Suprapubic skin (tissue), 3 donors: Measurements from ENCODE around the gene SPATS2L.

Source experiments
- CTCF ChIP-seq, 2 donors: fragments of 200-600 bp in 1 of 2; fragments of 450-650 bp in 1 of 2; sonication (generic) in 1 of 2; IDR thresholded peaks; one replicate each; pipeline ENCODE4 v1.5.1; 2016 to 2019; ENCODE audit warnings: antibody characterized with exemption in 2 of 2, mild to moderate bottlenecking in 1 of 2, moderate library complexity in 1 of 2
- POLR2A ChIP-seq, 2 donors: fragments of 450-650 bp; IDR thresholded peaks; one replicate each; pipeline ENCODE4 v1.6.1; 2017; ENCODE audit warnings: antibody characterized with exemption in 2 of 2, mild to moderate bottlenecking in 2 of 2, moderate library complexity in 2 of 2

DNA sequence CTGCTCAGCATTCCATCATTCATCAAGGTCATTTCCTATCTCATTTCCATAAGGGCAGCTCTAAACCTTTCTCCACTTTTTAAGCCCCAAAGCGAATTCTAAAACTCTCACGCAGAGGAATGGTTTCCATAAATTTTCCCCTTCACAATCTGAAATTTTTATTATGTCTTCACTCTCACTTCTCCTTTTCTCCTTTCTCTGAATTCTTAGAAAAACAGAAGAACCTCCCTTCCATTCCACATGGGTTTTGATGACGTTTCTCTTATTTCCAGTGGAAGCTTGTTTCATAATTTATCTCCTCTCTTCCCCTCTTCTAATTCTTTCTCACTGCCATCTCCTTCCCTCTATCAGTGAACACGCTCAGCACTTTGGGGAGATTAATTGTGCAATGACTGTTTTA lies 97.3 kb downstream of the SPATS2L start:
- TF ChIP-seq CTCF (IDR thresholded peaks at IDR 0.05) (no peak), POLR2A (IDR thresholded peaks at IDR 0.05) (no peak)
